ENCODE results near the gene DPP9.
A peak's percentile ranks its signal among the peaks of the same experiment; 100 is the strongest.

Gene DPP9

GRCh38 chr19:4707956-4708650, 15.5 kb downstream of the DPP9 start:
- no peak for DNase-seq

GRCh38 chr19:4707322-4707721, 16.3 kb downstream of the DPP9 start:
- DNase-seq: no peak

GRCh38 chr19:4705413-4706131, 18.1 kb downstream of the DPP9 start:
- DNase-seq: no peak

- DNase-seq: no peak
These were observed 19.3 kb downstream of the DPP9 start for GRCh38 chr19:4704317-4704673.

- DNase-seq: no peak
These were observed 19.8 kb downstream of the DPP9 start for GRCh38 chr19:4703671-4704316.

- DNase-seq: no peak
These were observed 20.9 kb downstream of the DPP9 start for GRCh38 chr19:4702764-4703163.

- no peak for DNase-seq
These were observed 22.1 kb downstream of the DPP9 start for GRCh38 chr19:4701557-4701956.

GRCh38 chr19:4700693-4700970, 23.0 kb downstream of the DPP9 start:
- DNase-seq: no peak

GRCh38 chr19:4699826-4700692, 23.6 kb downstream of the DPP9 start:
- no peak for DNase-seq

- no peak for DNase-seq
These were observed 26.3 kb downstream of the DPP9 start for GRCh38 chr19:4697304-4697703.

- DNase-seq: no peak
These were observed 28.4 kb downstream of the DPP9 start for GRCh38 chr19:4695224-4695731.

- DNase-seq: peak; percentile 90
These were observed 29.2 kb downstream of the DPP9 start for GRCh38 chr19:4694211-4694987.

GRCh38 chr19:4693471-4694121, 30.0 kb downstream of the DPP9 start:
- no peak for DNase-seq

GRCh38 chr19:4693078-4693350, 30.6 kb downstream of the DPP9 start:
- DNase-seq: no peak

GRCh38 chr19:4692251-4693077, 31.2 kb downstream of the DPP9 start:
- no peak for DNase-seq

- DNase-seq: no peak
These were observed 32.3 kb downstream of the DPP9 start for GRCh38 chr19:4691373-4691772.

GRCh38 chr19:4690361-4690760, 33.3 kb downstream of the DPP9 start:
- DNase-seq: no peak

- no peak for DNase-seq
These were observed 34.2 kb downstream of the DPP9 start for GRCh38 chr19:4689403-4689802.

- DNase-seq: no peak
These were observed 35.1 kb downstream of the DPP9 start for GRCh38 chr19:4688587-4688986.

- DNase-seq: no peak
These were observed 36.2 kb downstream of the DPP9 start for GRCh38 chr19:4687396-4687795.

GRCh38 chr19:4686700-4687099, 36.9 kb downstream of the DPP9 start:
- no peak for DNase-seq

Measured in fibroblast of skin of right quadriceps (primary cell).